Activated CD4-positive, alpha-beta T cell treated with anti-CD3 and anti-CD28 coated beads for 36 hours (primary cell): ENCODE data around the gene SUSD2. TPM values are rescaled to one million over a fixed set of nuclear protein-coding genes. Genes with fewer than 3 reads are reported as not detected.
"Not testable (repeated sequence)": the region's sequence is repeated elsewhere in the genome, so short reads cannot be mapped to it uniquely, and the experiment has no call there.

Experiments
- ATAC-seq: fragments of 200-7000 bp; cut with Tn5 transposase; one replicate; pipeline ENCODE4 v1.10.0; 2021; ENCODE audit warnings: mild to moderate bottlenecking, moderate library complexity
- CTCF ChIA-PET: fragments of 350-600 bp; sonication (Branson Sonifier 250); formaldehyde crosslinking; loops from one replicate; lab custom pipeline; 2021; ENCODE audit warnings: antibody characterized with exemption; lab: Charles Lee
- POLR2A ChIA-PET: fragments of 350-600 bp; sonication (Branson Sonifier 250); formaldehyde crosslinking; loops from one replicate; lab custom pipeline; 2021; ENCODE audit warnings: antibody characterized with exemption, inconsistent platforms; lab: Charles Lee
- DNase-seq: peaks from one replicate; pipeline ENCODE4 v3.0.0-alpha.2; 2020
- H3K27ac Mint-ChIP-seq: one replicate; pipeline ENCODE4 v1.8.0; 2021; ENCODE audit warnings: mixed read lengths
- H3K27me3 Mint-ChIP-seq: one replicate; pipeline ENCODE4 v1.8.0; 2021; ENCODE audit warnings: mixed read lengths
- H3K36me3 Mint-ChIP-seq: one replicate; pipeline ENCODE4 v1.8.0; 2021; ENCODE audit warnings: low read depth, mixed read lengths
- H3K4me1 Mint-ChIP-seq: one replicate; pipeline ENCODE4 v1.8.0; 2021; ENCODE audit warnings: mixed read lengths
- H3K4me3 Mint-ChIP-seq: one replicate; pipeline ENCODE4 v1.8.0; 2021; ENCODE audit warnings: mild to moderate bottlenecking, moderate library complexity, mixed read lengths
- H3K9me3 Mint-ChIP-seq: one replicate; pipeline ENCODE4 v1.8.0; 2021; ENCODE audit warnings: low read depth, mixed read lengths
- intact Hi-C, 2 experiments: fragments of 100-400 bp; cut with DNase I in 1 of 2; cut with micrococcal nuclease in 1 of 2; formaldehyde crosslinking; loops; one replicate each; pipeline versions ENCODE4 v1.14.2 to v1.15.1; 2022 to 2024; cut with DNase I, micrococcal nuclease
- total RNA-seq, 2 experiments: library from RNA; stranded (reverse); gene quantifications; one replicate each; pipeline ENCODE4 v1.2.3, GENCODE V29; 2021

The SUSD2 gene
- total RNA-seq, 2 experiments from 2014 or later = 0.65 to 0.80 TPM

DNA sequence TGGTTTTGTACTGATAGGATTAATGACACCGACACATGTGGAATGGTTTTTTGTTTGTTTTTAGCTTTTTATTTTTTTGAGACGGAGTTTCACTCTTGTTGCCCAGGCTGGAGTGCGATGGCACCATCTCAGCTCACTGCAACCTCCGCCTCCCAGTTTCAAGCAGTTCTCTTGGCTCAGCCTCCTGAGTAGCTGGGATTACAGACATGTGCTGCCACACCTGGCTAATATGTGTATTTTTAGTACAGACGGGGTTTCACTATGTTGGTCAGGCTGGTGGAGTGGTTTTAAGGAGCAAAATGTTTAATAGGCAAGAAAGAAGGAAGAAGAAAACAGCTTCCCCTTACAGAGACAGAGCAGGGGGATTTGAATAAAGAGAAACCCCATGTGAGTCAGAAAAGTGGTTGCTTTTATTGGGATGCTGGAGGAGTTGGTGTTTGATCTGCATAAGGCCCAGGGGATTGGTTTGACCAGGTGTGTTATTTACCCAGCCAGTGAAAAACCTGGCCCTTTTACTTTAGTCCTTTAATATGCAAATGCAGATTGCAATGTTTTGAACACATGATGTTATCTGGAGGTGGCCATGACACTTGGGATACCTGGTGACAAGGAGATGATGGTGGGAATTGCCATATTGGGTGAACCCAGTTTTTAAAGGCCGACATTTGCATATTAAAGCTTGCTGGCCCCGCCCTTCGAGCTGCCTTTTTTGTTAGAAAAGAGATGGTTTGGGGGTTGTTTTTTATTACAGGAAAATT lies 24.3 kb downstream of the SUSD2 start:
- intact Hi-C loops = loop anchor here in 1 of 2 experiments (10.0 kb wide), 1 partner anchor 61 kb away; no protein-coding TSS in a partner anchor
- CTCF ChIA-PET = interaction anchor here (0.6 kb wide), 2 partner anchors 75 to 249 kb away, joined by 3 to 4 read pairs; no protein-coding TSS in a partner anchor
- DNase-seq (no peak), ATAC-seq (no peak)
- Mint-ChIP-seq H3K4me1 (peaks cover 15% of the 10 kb centered on the region), H3K36me3 (no peaks in the 10 kb centered on the region), H3K4me3 (no peak overlapping the region), H3K9me3 (no peaks in the 10 kb centered on the region), H3K27ac (no peak overlapping the region), H3K27me3 (no peaks in the 10 kb centered on the region)
- POLR2A ChIA-PET = interaction anchor here (0.6 kb wide), 1 partner anchor 12 kb away, joined by 3 read pairs; no protein-coding TSS in a partner anchor

DNA sequence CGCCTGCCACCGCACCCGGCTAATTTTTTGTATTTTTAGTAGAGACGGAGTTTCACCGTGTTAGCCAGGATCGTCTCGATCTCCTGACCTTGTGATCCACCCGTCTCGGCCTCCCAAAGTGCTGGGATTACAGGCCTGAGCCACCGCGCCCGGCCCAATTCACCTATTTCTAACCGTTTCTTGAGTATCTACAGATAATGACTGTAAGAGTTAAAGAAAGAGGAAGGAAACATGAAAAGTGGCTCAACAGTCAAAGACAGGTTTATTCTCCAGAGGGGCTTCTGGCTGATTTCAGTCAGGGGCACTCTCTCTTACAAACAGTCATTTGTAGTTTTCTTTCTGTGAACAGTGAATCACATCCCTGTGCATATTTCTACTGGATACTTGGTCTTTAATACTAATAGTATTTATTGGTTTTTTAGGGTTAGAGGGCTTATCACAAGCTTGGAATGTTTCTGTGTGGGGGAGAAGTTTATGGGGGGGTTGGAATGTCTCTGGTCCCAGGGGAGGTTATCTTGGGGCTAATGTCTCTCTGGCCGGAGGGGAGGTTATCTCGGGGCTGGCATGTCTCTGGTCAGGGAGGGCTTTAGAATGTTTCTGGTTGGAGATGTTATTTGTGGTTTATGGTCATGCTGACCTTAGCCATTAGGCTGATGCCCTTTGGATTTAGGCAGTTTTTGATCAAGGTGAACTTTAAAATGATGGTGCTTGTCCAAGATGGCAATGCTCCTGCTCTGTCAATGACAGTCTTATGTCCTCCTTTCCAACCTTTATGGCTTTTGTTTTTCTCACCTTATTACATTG lies 25.4 kb downstream of the SUSD2 start:
- H3K27me3 Mint-ChIP-seq, ATAC-seq, H3K27ac Mint-ChIP-seq, H3K4me3 Mint-ChIP-seq, DNase-seq, H3K36me3 Mint-ChIP-seq, H3K9me3 Mint-ChIP-seq, POLR2A ChIA-PET: not testable (repeated sequence)
- intact Hi-C loops = loop anchor here in 1 of 2 experiments (10.0 kb wide), 1 partner anchor 62 kb away; no protein-coding TSS in a partner anchor
- peaks cover 15% of the 10 kb centered on the region for H3K4me1 Mint-ChIP-seq
- CTCF ChIA-PET = interaction anchor here (0.6 kb wide), 1 partner anchor 31 kb away, joined by 3 read pairs; no protein-coding TSS in a partner anchor

DNA sequence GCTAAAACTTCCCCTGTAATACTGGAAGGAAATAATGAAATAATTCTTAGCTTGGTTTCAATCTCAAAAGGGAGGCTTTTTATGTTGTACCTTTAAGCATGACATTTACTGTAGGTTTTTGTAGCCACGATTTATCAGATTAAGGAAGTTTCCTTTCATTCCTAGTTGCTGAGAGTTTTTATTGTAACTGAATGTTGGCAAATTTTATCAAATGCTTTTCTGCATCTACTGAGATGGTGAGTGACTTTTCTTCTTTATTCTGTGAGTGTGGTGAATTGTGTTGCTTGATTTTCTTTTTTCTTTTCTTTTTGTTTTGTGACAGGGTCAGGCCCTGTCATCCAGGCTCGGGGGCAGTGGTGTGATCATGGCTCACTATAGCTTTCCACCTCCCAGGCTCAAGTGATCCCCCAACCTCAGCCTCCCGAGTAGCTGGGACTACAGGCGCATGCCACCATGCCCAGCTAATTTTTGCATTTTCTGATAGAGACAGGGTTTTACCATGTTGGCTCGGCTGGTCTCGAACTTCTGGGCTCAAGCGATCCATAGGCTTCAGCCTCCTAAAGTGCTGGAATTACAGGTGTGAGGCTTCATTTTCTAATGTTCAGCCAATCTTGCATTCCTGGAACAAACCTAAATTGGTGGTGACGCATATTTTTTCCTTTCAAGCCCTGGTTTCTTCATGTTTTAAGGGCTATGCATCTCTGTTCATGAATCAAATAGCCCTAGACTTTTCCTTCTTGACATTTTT lies 26.2 kb downstream of the SUSD2 start:
- no peak overlapping the region for H3K4me3 Mint-ChIP-seq

DNA sequence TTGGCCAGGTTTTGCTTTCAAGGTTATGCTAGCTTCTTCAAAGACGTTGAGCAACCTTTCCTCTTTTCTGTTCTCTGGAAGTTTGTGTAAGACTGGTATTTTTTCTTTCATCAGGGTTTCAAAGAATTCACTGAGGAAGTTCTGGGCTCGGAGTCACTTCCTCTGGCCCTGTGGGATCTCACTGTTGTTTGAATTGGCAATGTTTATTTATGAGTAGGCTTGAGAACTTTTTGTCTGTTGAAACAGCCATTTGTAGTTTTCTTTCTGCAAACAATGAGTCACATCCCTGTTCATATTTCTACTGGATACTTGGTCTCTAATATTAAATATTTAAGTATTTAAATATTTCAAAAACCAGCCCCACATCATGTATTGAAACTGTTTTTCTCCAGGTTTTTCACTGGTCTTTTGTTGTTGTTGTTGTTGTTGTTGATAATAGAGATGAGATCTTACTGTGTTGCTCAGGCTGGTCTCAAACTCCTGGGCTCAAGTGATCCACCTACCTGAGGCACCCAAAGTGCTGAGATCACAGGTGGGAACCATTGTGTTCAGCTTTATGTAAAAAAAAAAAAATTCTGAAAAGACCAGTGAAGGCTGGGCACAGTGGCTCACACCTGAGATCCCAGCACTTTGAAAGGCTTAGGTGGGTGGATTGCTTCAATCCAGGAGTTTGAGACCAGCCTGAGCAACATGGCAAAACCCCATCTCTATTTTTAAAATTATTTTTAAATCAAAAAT lies 26.9 kb downstream of the SUSD2 start:
- CTCF ChIA-PET = no interaction called here
- no peaks in the 10 kb centered on the region for H3K9me3 Mint-ChIP-seq
- POLR2A ChIA-PET = no interaction called here
- no peaks in the 10 kb centered on the region for H3K27me3 Mint-ChIP-seq
- H3K27ac Mint-ChIP-seq = no peak overlapping the region
- DNase-seq = no peak
- intact Hi-C loops = loop anchor here in 1 of 2 experiments (10.0 kb wide), 1 partner anchor 63 kb away; no protein-coding TSS in a partner anchor
- H3K4me3 Mint-ChIP-seq = no peak overlapping the region
- ATAC-seq = no peak
- no peaks in the 10 kb centered on the region for H3K36me3 Mint-ChIP-seq
- peaks cover 15% of the 10 kb centered on the region for H3K4me1 Mint-ChIP-seq

More for the DNA sequence above, 26.2 kb downstream of the SUSD2 start:
- intact Hi-C loops = loop anchor here in 1 of 2 experiments (10.0 kb wide), 1 partner anchor 63 kb away; no protein-coding TSS in a partner anchor
- no peak for DNase-seq
- H3K27ac Mint-ChIP-seq = no peak overlapping the region
- H3K4me1 Mint-ChIP-seq = peaks cover 15% of the 10 kb centered on the region
- ATAC-seq = no peak
- no peaks in the 10 kb centered on the region for H3K36me3 Mint-ChIP-seq
- ChIA-PET CTCF (interaction anchor here (0.6 kb wide), 1 partner anchor 30 kb away, joined by 3 read pairs; no protein-coding TSS in a partner anchor), POLR2A (no interaction called here)
- no peaks in the 10 kb centered on the region for H3K9me3 Mint-ChIP-seq
- H3K27me3 Mint-ChIP-seq = no peaks in the 10 kb centered on the region

DNA sequence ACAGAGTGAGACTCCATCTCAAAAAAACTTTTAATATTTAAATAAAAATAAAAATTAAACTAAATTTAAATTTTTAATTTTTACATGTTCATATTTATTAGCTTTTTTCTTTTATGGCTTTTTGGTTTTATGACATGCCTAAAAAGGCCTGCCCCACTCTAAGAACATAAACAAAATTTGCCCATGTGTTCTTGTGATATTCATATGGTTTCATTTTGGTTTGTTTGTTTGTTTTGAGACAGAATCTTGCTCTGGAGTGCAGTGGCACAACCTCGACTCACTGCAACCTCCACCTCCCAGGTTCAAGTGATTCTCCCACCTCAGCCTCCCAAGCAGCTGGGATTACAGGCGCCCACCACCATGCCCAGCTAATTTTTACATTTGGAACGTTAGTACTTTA lies 27.7 kb downstream of the SUSD2 start:
- CTCF ChIA-PET = no interaction called here
- Mint-ChIP-seq H3K27me3 (no peaks in the 10 kb centered on the region), H3K27ac (no peak overlapping the region), H3K9me3 (no peaks in the 10 kb centered on the region), H3K4me1 (peaks cover 15% of the 10 kb centered on the region), H3K36me3 (no peaks in the 10 kb centered on the region), H3K4me3 (no peak overlapping the region)
- intact Hi-C loops = loop anchor here in 1 of 2 experiments (10.0 kb wide), 1 partner anchor 64 kb away; no protein-coding TSS in a partner anchor
- POLR2A ChIA-PET = no interaction called here
- ATAC-seq (no peak), DNase-seq (no peak)

DNA sequence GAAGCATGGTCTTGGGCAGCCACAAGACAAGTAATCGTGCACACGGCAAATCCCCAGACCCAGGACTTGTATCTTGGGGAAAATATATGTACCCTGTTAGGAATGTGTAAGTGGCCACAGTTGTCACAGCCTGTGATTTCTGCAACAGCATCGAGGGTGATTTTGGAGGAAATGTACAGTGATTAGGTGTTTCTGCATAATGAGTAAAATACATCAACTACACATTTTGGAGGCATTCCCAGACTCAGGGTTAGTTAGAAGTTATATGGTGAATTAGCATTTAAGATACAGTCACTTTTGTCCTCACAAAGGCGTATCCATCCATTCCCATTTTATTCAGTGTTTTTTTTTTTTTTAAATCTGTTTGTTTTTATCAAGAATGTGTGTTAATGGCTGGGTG lies 28.4 kb downstream of the SUSD2 start:
- DNase-seq (no peak), ATAC-seq (no peak)
- POLR2A ChIA-PET = no interaction called here
- intact Hi-C loops = loop anchor here in 1 of 2 experiments (10.0 kb wide), 1 partner anchor 65 kb away; no protein-coding TSS in a partner anchor
- CTCF ChIA-PET = interaction anchor here (0.8 kb wide), 1 partner anchor 15 kb away, joined by 4 read pairs; no protein-coding TSS in a partner anchor
- Mint-ChIP-seq H3K9me3 (no peaks in the 10 kb centered on the region), H3K4me1 (peaks cover 15% of the 10 kb centered on the region), H3K27me3 (no peaks in the 10 kb centered on the region), H3K4me3 (no peak overlapping the region), H3K36me3 (no peaks in the 10 kb centered on the region), H3K27ac (no peak overlapping the region)

DNA sequence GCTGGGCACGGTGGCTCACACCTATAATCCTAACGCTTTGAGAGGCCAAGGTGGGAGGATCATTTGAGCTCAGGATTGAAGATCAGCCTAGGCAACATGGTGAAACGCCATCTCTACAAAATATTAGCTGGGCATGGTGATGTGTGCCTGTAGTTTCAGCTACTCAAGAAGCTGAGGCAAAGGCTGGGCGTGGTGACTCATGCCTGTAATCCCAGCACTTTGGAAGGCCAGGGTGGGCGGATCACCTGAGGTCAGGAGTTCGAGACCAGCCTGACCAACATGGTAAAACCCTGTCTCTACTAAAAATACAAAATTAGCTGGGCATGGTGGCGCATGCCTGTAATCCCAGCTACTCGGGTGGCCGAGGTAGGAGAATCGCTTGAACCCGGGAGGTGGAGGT lies 29.1 kb downstream of the SUSD2 start:
- H3K9me3 Mint-ChIP-seq, intact Hi-C loops, H3K36me3 Mint-ChIP-seq, H3K27ac Mint-ChIP-seq, H3K27me3 Mint-ChIP-seq, ATAC-seq, DNase-seq, H3K4me3 Mint-ChIP-seq: not testable (repeated sequence)
- peaks cover 15% of the 10 kb centered on the region for H3K4me1 Mint-ChIP-seq
- ChIA-PET POLR2A (interaction anchor here (0.6 kb wide), 1 partner anchor 207 kb away, joined by 11 read pairs; no protein-coding TSS in a partner anchor), CTCF (interaction anchor here (0.8 kb wide), 1 partner anchor 15 kb away, joined by 4 read pairs; no protein-coding TSS in a partner anchor)

DNA sequence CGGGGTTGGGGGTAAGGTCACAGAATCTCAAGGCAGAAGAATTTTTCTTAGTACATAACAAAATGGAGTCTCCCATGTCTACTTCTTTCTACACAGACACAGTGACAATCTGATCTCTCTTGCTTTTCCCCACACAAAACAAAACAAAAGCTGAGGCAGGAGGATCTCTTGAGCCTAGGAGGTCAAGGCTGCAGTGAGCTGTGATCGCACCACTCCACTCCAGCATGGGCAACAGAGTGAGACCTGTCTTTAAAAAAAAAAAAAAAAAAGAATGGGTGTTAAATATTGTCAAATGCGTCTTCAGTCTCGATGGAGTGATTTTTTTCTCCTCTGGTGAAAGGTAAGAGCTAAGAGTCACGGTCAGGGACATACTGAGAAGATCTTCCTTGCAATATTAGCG lies 30.4 kb downstream of the SUSD2 start:
- H3K27me3 Mint-ChIP-seq, H3K9me3 Mint-ChIP-seq, POLR2A ChIA-PET, DNase-seq, H3K27ac Mint-ChIP-seq, ATAC-seq, intact Hi-C loops, H3K4me3 Mint-ChIP-seq, H3K36me3 Mint-ChIP-seq: not testable (repeated sequence)
- peaks cover 15% of the 10 kb centered on the region for H3K4me1 Mint-ChIP-seq
- CTCF ChIA-PET = interaction anchor here (0.6 kb wide), 1 partner anchor 424 kb away, joined by 3 read pairs; no protein-coding TSS in a partner anchor

DNA sequence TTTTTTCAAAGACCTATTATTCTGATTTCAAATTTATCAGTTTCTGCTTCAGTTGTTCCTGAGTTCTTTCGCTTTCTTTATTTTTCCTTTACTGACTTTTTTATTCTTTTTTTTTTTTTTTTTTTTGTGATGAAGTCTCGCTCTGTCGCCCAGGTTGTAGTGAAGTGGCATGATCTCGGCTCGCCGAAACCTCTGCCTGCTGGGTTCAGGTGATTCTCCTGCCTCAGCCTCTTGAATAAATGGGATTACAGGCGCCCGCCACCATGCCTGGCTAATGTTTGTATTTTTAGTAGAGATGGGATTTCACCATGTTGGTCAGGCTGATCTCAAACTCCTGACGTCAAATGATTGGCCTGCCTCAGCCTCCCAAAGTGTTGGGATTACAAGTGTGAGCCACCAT lies 31.8 kb downstream of the SUSD2 start:
- H3K27ac Mint-ChIP-seq, POLR2A ChIA-PET, H3K27me3 Mint-ChIP-seq: not testable (repeated sequence)

More for the DNA sequence above, 31.8 kb downstream of the SUSD2 start:
- H3K4me3 Mint-ChIP-seq, intact Hi-C loops, DNase-seq, ATAC-seq, H3K9me3 Mint-ChIP-seq, H3K4me1 Mint-ChIP-seq, H3K36me3 Mint-ChIP-seq, CTCF ChIA-PET: not testable (repeated sequence)
